Duodenal mucosa (tissue), 2 donors: ENCODE measurements around the gene EML1.

Experiments
- H3K27ac ChIP-seq: one replicate; pipeline ENCODE4 v1.7.0; 2013; ENCODE audit warnings: low read depth, low read length
- H3K27me3 ChIP-seq, 2 donors: one replicate each; pipeline ENCODE4 v1.7.0; 2013; ENCODE audit warnings: low read length in 2 of 2, control low read depth in 1 of 2; ENCODE audit not compliant: insufficient read depth in 2 of 2, control insufficient read depth in 1 of 2
- H3K36me3 ChIP-seq, 2 donors: one replicate each; pipeline ENCODE4 v1.7.0; 2013; ENCODE audit warnings: low read length in 2 of 2, control low read depth in 1 of 2; ENCODE audit not compliant: insufficient read depth in 2 of 2, control insufficient read depth in 1 of 2
- H3K4me1 ChIP-seq, 2 donors: one replicate each; pipeline ENCODE4 v1.7.0; 2013; ENCODE audit warnings: low read length in 2 of 2, control low read depth in 1 of 2; ENCODE audit not compliant: insufficient read depth in 2 of 2, control insufficient read depth in 1 of 2
- H3K4me3 ChIP-seq, 2 donors: one replicate each; pipeline ENCODE4 v1.7.0; 2013; ENCODE audit warnings: low read length in 2 of 2, low read depth in 1 of 2
- H3K9ac ChIP-seq, 2 donors: one replicate each; pipeline ENCODE4 v1.7.0; 2013; ENCODE audit warnings: low read length in 2 of 2, low read depth in 1 of 2
- H3K9me3 ChIP-seq, 2 donors: one replicate each; pipeline ENCODE4 v1.7.0; 2013; ENCODE audit warnings: low read length in 2 of 2, control low read depth in 1 of 2; ENCODE audit not compliant: control insufficient read depth in 1 of 2

EML1 gene

GRCh38 chr14:99925471-99925870, 132.3 kb downstream of the EML1 start:
- Histone ChIP-seq H3K27me3 (no peaks in the 10 kb centered on the region), H3K4me3 (no peak overlapping the region), H3K9me3 (no peaks in the 10 kb centered on the region), H3K9ac (no peak overlapping the region), H3K27ac (no peak overlapping the region), H3K36me3 (no peaks in the 10 kb centered on the region), H3K4me1 (peaks cover 0 to 8% of the 10 kb centered on the region in 2 donors)

DNA sequence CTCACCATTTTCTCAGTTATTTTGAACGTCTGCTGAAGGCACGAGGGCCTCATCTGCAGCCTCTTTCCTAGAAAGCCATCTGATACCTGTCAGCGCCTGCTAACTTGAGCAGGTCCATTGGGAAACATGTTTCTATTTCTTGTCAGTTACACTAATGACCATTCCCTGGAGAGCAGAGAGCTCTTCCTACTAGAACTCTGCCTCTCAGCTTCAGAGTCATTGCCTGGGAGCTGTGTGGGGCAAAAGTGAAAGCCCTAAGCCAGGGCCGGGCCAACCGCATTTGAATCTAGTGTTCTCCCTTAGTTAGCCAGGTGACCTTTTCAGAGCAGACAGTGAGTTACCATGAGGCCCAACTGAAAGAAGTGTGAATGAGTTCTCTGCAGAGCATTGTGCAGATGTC, 135.8 kb downstream of the EML1 start:
- no peaks in the 10 kb centered on the region for H3K27me3 ChIP-seq
- H3K36me3 ChIP-seq, result no peaks in the 10 kb centered on the region
- no peak overlapping the region for H3K9ac ChIP-seq
- H3K9me3 ChIP-seq, result no peaks in the 10 kb centered on the region
- no peak overlapping the region for H3K27ac ChIP-seq
- no peak overlapping the region for H3K4me3 ChIP-seq
- peaks cover 0 to 8% of the 10 kb centered on the region in 2 donors for H3K4me1 ChIP-seq

DNA sequence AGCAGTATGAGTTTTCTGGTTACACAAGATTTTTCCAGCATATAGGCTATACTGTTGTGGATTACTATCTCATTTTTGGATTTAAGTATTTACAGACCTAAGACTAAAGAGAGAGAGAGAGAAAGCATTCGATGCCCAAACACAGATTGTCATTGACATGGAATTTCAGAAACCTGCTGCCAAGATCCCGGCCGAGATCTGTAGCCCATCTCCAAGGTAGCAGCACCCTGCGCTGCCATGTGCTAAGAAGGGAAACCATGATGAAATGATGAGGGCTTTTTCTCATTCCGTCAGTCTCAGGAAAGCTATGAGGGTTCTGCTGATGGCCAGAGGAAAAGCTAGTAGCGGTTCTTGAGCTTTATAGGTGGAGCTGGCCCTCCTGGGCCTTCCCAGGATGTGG, 136.4 kb downstream of the EML1 start:
- Histone ChIP-seq H3K27me3 (no peaks in the 10 kb centered on the region), H3K36me3 (no peaks in the 10 kb centered on the region), H3K27ac (no peak overlapping the region), H3K9ac (no peak overlapping the region), H3K4me1 (peaks cover 0 to 8% of the 10 kb centered on the region in 2 donors), H3K9me3 (no peaks in the 10 kb centered on the region), H3K4me3 (no peak overlapping the region)

DNA sequence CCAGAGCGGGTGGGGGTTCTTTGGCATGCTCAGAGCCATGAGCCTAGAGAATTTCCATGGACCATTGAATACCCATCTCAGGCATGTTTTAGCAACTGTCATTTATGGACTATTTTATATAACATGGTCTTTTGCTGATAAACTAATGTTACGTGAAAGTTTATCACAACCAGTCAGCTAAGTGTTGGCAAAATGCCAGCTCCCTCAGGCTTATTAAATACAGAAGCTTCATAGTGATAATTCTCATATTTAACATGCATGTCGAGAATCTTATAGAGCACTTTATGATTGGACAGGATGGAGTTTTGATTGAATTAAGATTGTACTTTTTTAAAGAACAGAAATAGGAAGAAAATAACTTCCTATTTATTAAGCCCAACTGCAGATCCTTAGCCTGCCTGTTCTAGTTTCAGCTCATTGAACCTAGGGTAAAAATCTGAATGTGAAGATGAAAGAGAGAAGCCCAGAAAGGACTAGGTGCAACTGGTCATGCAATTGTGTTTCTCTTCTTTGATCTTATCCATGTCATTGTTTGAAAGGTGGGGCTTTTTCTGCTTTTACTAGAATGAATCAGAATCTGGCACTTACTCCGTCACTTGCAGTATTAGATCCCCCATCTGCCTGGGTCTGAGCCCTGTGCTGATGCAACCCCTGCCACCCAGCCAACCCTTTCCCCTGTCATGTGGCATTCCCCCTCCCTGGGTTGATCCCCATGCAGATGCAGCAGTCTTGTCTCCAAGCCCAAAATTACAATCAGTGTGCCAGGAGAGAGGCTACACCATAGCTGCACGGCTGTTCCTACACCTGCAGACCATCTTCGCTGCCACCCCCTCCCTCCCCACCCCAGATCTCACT, 137.4 kb downstream of the EML1 start:
- H3K4me3 ChIP-seq, result no peak overlapping the region
- H3K9ac ChIP-seq, result no peak overlapping the region
- H3K4me1 ChIP-seq, result peaks cover 0 to 3% of the 10 kb centered on the region in 2 donors
- H3K36me3 ChIP-seq, result no peaks in the 10 kb centered on the region
- H3K27me3 ChIP-seq, result no peaks in the 10 kb centered on the region
- no peaks in the 10 kb centered on the region for H3K9me3 ChIP-seq
- H3K27ac ChIP-seq, result no peak overlapping the region

- no peak overlapping the region for H3K27ac ChIP-seq
- H3K4me3 ChIP-seq, result no peak overlapping the region
- H3K36me3 ChIP-seq, result no peaks in the 10 kb centered on the region
- no peaks in the 10 kb centered on the region for H3K4me1 ChIP-seq
- no peaks in the 10 kb centered on the region for H3K9me3 ChIP-seq
- H3K27me3 ChIP-seq, result no peaks in the 10 kb centered on the region
- no peak overlapping the region for H3K9ac ChIP-seq
Measured at GRCh38 chr14:99931308-99931707, 138.1 kb downstream of the EML1 start.

DNA sequence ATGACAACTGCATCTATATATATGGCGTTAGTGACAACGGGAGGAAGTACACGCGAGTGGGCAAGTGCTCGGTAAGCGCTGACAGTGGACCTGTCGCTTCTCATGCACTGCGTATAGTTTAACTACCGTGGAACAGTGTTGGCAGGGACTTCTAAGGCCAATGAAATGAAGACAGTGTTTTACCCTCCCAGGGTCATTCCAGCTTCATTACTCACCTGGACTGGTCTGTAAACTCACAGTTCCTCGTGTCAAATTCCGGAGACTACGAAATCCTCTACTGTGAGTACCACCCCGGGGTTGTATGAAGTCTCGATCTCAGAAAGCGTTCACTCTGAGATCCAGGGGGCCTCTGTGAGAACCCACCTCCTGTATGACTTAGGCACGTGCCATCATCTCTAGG, 142.8 kb downstream of the EML1 start:
- H3K27ac ChIP-seq, result no peak overlapping the region
- H3K4me1 ChIP-seq, result peaks cover 0 to 6% of the 10 kb centered on the region in 2 donors
- H3K9me3 ChIP-seq, result no peaks in the 10 kb centered on the region
- H3K27me3 ChIP-seq, result no peaks in the 10 kb centered on the region
- peaks cover 0 to 4% of the 10 kb centered on the region in 2 donors for H3K36me3 ChIP-seq
- no peak overlapping the region for H3K9ac ChIP-seq
- no peak overlapping the region for H3K4me3 ChIP-seq

- peaks cover 0 to 4% of the 10 kb centered on the region in 2 donors for H3K36me3 ChIP-seq
- H3K27me3 ChIP-seq, result no peaks in the 10 kb centered on the region
- H3K9me3 ChIP-seq, result no peaks in the 10 kb centered on the region
- H3K9ac ChIP-seq, result no peak overlapping the region
- H3K27ac ChIP-seq, result no peak overlapping the region
- no peak overlapping the region for H3K4me3 ChIP-seq
- H3K4me1 ChIP-seq, result peaks cover 0 to 6% of the 10 kb centered on the region in 2 donors
Measured at GRCh38 chr14:99936738-99937474, 143.7 kb downstream of the EML1 start.

GRCh38 chr14:99937475-99938244, 144.4 kb downstream of the EML1 start:
- no peak overlapping the region for H3K27ac ChIP-seq
- H3K4me3 ChIP-seq, result no peak overlapping the region
- peaks cover 0 to 4% of the 10 kb centered on the region in 2 donors for H3K36me3 ChIP-seq
- no peaks in the 10 kb centered on the region for H3K9me3 ChIP-seq
- no peaks in the 10 kb centered on the region for H3K27me3 ChIP-seq
- H3K4me1 ChIP-seq, result peaks cover 0 to 6% of the 10 kb centered on the region in 2 donors
- no peak overlapping the region for H3K9ac ChIP-seq

GRCh38 chr14:99938376-99938775, 145.2 kb downstream of the EML1 start:
- no peak overlapping the region for H3K9ac ChIP-seq
- H3K4me1 ChIP-seq, result peaks cover 0 to 6% of the 10 kb centered on the region in 2 donors
- no peak overlapping the region for H3K27ac ChIP-seq
- H3K27me3 ChIP-seq, result no peaks in the 10 kb centered on the region
- H3K9me3 ChIP-seq, result no peaks in the 10 kb centered on the region
- no peak overlapping the region for H3K4me3 ChIP-seq
- H3K36me3 ChIP-seq, result peaks cover 0 to 4% of the 10 kb centered on the region in 2 donors

- Histone ChIP-seq H3K4me1 (peaks cover 4 to 12% of the 10 kb centered on the region in 2 donors), H3K4me3 (no peak overlapping the region), H3K9ac (no peak overlapping the region), H3K9me3 (no peaks in the 10 kb centered on the region), H3K27ac (no peak overlapping the region), H3K27me3 (no peaks in the 10 kb centered on the region), H3K36me3 (peaks cover 0 to 4% of the 10 kb centered on the region in 2 donors)
Measured at GRCh38 chr14:99938896-99939295, 145.7 kb downstream of the EML1 start.
